Measurements from ENCODE around the gene C20orf144. TPM values are rescaled to one million over a fixed set of nuclear protein-coding genes. Genes with fewer than 3 reads are reported as not detected.
A peak's percentile ranks its signal among the peaks of the same experiment; 100 is the strongest.

C20orf144 gene
- polyA plus RNA-seq, 1 donor from 2014 or later, result not detected

DNA sequence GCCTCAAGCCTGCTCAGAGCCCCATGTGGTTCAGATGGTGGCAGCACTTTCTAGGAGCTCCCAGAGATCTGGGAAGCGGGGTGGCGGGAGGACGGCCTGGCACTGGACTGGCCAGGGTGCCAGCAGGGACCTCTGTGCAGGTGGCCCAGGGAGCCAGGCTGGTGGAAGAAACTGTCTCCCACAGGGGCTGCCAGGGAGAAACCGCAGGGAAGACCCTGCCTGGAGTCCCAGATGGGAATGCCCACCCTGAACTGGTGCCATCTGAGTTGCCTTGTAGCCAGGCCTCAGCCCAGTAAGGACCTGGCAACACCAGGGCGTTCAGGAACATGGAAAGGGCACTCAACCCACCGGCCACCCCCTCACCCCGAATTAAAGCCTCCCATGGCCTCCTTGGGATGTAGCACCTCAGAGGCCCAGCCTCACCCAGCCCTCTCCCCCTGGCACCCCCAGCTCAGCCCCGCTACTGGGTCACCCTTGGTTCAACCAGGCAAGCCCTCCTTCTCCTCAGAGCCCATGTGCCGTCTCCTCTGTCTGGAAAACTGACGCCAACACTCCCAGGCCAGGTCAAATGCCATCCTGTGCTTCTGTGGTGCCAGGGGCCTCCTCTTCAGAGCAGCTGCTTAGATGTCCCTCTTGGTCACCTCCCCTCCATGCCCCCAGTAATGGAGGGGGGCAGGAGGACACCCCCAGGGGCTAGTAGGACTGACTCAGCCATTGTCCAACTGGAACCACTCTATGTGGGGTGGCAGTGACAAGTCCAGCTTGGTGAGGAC is 5.9 kb upstream of the C20orf144 start:
- Mint-ChIP-seq H3K36me3 (no peaks in the 10 kb centered on the region), H3K4me3 (no peak overlapping the region), H3K9me3 (no peaks in the 10 kb centered on the region), H3K4me1 (peaks cover 0 to 12% (median 10%) of the 10 kb centered on the region in 3 donors), H3K27ac (no peak overlapping the region), H3K27me3 (no peaks in the 10 kb centered on the region)

DNA sequence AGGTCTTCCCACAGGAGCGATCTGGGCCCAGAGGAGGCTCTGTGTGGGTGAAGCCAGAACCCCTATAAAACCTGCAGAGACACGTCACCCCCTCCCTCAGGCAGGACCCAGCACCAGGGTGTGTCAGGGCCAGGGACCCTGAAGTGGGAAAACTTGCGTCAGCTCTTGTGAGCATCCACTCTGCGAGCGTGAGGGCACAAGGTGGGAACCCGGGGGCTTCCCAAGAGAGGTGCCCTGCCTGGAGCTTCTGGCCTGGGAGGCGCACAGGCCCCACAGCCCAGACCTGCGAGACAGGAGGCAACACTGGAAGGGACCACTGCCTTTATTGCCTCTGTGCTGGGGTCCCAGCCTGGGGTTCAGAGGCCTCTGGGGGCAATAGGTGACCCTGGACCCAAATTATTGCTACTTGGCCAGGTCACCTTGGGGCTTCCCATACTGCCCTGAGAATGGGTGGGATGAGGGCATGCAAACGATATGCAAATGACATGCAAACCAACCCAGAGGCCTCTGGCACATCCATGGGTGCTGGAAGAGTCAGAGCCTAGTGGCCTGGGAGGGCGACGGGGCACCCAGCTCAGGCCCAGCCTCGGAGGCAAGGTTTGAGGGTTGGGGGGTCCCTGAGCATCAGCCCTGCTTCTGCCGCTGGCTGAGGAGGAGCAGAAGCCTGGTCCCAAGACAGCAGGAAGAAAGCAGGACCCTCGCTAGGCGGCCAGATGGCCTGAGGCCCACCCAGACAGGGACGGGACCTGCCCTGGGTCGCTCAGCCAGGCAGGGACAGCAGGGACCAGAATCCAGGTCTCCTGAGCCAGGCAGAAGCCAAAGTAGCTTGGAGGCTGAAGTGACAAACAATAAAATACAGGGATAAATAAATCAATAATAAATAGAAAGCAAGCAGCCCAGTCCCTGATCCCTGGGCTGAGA is 5.1 kb upstream of the C20orf144 start:
- no peaks in the 10 kb centered on the region for H3K36me3 Mint-ChIP-seq
- no peak overlapping the region for H3K4me3 Mint-ChIP-seq
- no peak overlapping the region for H3K27ac Mint-ChIP-seq
- H3K4me1 Mint-ChIP-seq, result peaks cover 0 to 11% (median 9%) of the 10 kb centered on the region in 3 donors
- no peaks in the 10 kb centered on the region for H3K27me3 Mint-ChIP-seq
- H3K9me3 Mint-ChIP-seq, result no peaks in the 10 kb centered on the region

- Mint-ChIP-seq H3K4me3 (no peak overlapping the region), H3K9me3 (no peaks in the 10 kb centered on the region), H3K27ac (no peak overlapping the region), H3K27me3 (peaks cover under 1% of the 10 kb centered on the region), H3K4me1 (peaks cover 0 to 9% (median 6%) of the 10 kb centered on the region in 3 donors), H3K36me3 (no peaks in the 10 kb centered on the region)
Observed at GRCh38 chr20:33657704-33658095, 4.4 kb upstream of the C20orf144 start.

GRCh38 chr20:33658510-33658909 is 3.6 kb upstream of the C20orf144 start:
- no peak overlapping the region for H3K27ac Mint-ChIP-seq
- no peak overlapping the region for H3K4me3 Mint-ChIP-seq
- H3K36me3 Mint-ChIP-seq, result no peaks in the 10 kb centered on the region
- H3K27me3 Mint-ChIP-seq, result peaks cover 2% of the 10 kb centered on the region
- H3K4me1 Mint-ChIP-seq, result peaks cover 0 to 6% (median 3%) of the 10 kb centered on the region in 3 donors
- no peaks in the 10 kb centered on the region for H3K9me3 Mint-ChIP-seq

DNA sequence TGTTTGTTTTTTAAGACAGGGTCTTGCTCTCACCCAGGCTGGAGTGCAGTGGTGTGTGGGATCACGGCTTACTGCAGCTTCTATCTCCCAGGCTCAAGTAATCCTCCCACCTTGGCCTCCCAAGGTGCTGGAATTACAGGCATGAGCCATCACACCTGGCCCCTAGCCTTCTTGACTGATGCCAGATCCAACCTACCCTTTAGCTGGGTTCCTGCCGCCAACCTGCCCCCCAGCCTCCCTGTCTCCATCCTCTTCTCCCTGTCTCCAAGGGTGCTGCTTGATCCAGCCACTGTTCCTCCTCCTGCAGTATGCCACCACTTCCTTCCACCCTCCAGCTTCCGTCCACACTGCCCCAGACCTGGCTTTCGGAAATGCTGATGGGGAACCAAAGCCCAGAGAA is 3.2 kb upstream of the C20orf144 start:
- Mint-ChIP-seq H3K27me3 (peaks cover 2% of the 10 kb centered on the region), H3K27ac (no peak overlapping the region), H3K9me3 (no peaks in the 10 kb centered on the region), H3K36me3 (no peaks in the 10 kb centered on the region), H3K4me3 (no peak overlapping the region), H3K4me1 (peaks cover 0 to 9% (median 3%) of the 10 kb centered on the region in 3 donors)

DNA sequence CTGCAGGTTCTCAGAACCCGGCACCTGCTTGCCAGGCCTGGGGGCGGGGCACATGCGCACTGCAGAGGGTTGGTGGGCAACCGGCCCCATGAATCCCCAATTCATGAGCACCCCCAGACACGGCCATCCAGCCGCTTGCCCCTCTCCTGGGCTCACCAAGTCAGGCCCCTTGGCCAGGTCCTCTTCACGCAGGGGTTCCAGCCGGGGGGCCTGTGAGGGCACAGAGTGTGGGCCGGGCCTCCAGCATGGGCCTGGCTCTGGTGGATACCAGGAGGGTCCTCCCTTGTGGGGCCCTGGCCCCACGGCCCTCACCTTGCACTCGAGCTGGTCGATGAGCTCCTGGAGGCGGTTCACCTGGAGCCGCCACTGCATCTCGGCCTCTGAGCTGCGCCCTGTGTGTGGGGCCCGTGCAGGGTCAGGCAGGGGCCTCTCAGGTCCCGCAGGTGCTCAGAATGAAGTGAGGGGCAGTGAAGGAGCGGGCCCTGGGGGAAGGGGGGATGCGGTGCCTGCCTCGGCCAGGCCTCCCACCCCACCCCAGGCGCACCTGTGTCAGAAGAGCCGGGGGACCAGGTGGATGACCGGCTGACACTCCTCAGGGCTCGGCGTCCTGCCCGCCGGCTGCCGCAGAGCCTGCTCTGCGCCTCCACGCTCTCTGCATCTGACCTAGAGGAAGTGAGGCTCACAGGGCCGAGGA is 2.6 kb upstream of the C20orf144 start:
- no peak overlapping the region for H3K27ac Mint-ChIP-seq
- H3K9me3 Mint-ChIP-seq, result no peaks in the 10 kb centered on the region
- H3K27me3 Mint-ChIP-seq, result peaks cover 2% of the 10 kb centered on the region
- no peaks in the 10 kb centered on the region for H3K36me3 Mint-ChIP-seq
- peaks cover 3 to 11% (median 6%) of the 10 kb centered on the region in 3 donors for H3K4me1 Mint-ChIP-seq
- no peak overlapping the region for H3K4me3 Mint-ChIP-seq

- Mint-ChIP-seq H3K27me3 (peaks cover 2% of the 10 kb centered on the region), H3K9me3 (no peaks in the 10 kb centered on the region), H3K4me1 (peaks cover 6 to 14% (median 11%) of the 10 kb centered on the region in 3 donors), H3K27ac (no peak overlapping the region), H3K4me3 (no peak overlapping the region), H3K36me3 (no peaks in the 10 kb centered on the region)
Observed at GRCh38 chr20:33660035-33660684, 2.0 kb upstream of the C20orf144 start.

DNA sequence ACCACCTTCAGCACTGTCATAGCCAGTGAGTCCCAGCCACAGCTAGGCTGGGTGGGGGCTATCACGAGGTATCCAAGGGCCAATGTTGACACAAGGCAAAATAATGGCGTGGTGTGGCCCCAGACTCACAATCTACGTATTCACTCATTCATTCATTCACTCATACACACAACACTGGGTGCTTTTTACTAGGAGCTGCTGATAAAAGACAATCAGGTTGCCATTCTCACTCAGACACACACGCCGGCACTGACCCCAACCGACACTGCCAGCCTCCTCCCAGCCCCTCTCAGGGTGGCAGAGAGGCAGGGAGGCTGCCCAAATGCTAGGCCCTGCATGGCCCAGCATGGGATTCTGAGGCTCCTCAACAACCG is 1.5 kb upstream of the C20orf144 start:
- Mint-ChIP-seq H3K4me1 (peaks cover 6 to 18% (median 11%) of the 10 kb centered on the region in 3 donors), H3K9me3 (no peaks in the 10 kb centered on the region), H3K27ac (no peak overlapping the region), H3K4me3 (peak overlapping the region in 1 of 4 donors; percentile 94), H3K36me3 (no peaks in the 10 kb centered on the region), H3K27me3 (peaks cover 2% of the 10 kb centered on the region)

DNA sequence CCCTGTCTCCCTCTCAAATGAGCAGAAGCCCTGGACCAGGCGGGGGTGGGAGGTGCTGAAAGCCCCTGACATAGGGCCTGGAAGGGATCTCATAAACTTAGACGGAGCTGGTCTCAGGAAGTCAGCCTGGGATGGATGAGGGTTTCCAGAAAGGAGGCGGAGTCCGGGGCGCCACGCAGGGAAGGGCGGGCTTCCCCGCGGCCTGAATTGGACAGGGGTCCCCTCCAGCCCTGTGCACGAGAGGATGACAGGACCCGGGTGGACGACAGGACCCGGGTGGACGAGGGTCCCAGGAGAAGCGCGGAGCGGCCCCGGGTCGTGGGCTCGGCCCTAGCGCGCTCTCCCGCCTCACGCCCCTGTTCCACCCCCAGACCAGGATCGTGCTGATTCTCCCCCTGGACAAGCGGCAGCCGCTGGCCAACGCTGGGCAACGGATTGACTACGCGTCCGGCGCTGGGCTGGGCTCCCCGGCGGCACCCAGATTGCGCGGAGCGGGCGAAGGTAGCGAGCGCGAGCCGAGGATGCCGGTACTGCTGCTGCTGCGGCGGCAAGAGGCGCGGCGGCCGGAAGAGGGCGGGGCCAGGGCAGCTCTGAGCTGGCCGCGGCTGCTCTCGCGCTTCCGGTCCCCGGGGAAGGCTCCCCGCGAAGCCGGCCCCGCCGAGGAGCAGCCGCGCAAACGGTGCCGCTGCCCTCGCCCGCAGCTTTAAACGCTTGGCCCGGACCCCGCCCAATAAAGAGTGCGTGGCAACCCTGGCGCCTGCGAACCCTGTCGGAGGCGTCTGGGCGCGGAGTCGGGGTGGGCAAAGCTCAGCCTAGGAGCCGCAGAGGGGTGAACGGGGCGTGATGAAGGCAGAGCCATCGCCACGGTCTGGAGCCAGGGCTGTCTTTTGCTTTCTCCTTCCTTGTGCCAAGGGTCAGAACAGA is 1.3 kb downstream of the C20orf144 start:
- H3K27ac Mint-ChIP-seq, result peak overlapping the region; percentile 59 to 89 (median 63)
- H3K27me3 Mint-ChIP-seq, result peaks cover 2% of the 10 kb centered on the region
- peaks cover 13 to 23% (median 20%) of the 10 kb centered on the region in 3 donors for H3K4me1 Mint-ChIP-seq
- H3K36me3 Mint-ChIP-seq, result no peaks in the 10 kb centered on the region
- H3K9me3 Mint-ChIP-seq, result no peaks in the 10 kb centered on the region
- H3K4me3 Mint-ChIP-seq, result peak overlapping the region; percentile 84 to 94 (median 92)

- Mint-ChIP-seq H3K4me3 (peak overlapping the region; percentile 84 to 94 (median 92)), H3K36me3 (no peaks in the 10 kb centered on the region), H3K27me3 (peaks cover 2% of the 10 kb centered on the region), H3K4me1 (peaks cover 13 to 26% (median 24%) of the 10 kb centered on the region in 3 donors), H3K9me3 (no peaks in the 10 kb centered on the region), H3K27ac (peak overlapping the region; percentile 44 to 89 (median 60))
Observed at GRCh38 chr20:33664085-33664761, 2.1 kb downstream of the C20orf144 start.

- Mint-ChIP-seq H3K9me3 (no peaks in the 10 kb centered on the region), H3K27ac (peak overlapping the region; percentile 44 to 89 (median 60)), H3K4me3 (peak overlapping the region; percentile 84 to 94 (median 92)), H3K27me3 (peaks cover 2% of the 10 kb centered on the region), H3K4me1 (peaks cover 13 to 26% (median 24%) of the 10 kb centered on the region in 3 donors), H3K36me3 (no peaks in the 10 kb centered on the region)
Observed at GRCh38 chr20:33664762-33665144, 2.6 kb downstream of the C20orf144 start.

- H3K36me3 Mint-ChIP-seq, result no peaks in the 10 kb centered on the region
- peak within 1 kb of the TSS; percentile 92 to 95 (median 94) for H3K4me3 Mint-ChIP-seq
- H3K27me3 Mint-ChIP-seq, result peaks cover 2% of the 10 kb centered on the region
- peak within 1 kb of the TSS; percentile 64 to 96 (median 94) for H3K27ac Mint-ChIP-seq
- H3K4me1 Mint-ChIP-seq, result peaks cover 13 to 28% (median 24%) of the 10 kb centered on the region in 3 donors
- no peaks in the 10 kb centered on the region for H3K9me3 Mint-ChIP-seq
Observed at GRCh38 chr20:33666293-33667244, 4.4 kb downstream of the C20orf144 start, which contains the start of gene ACTL10. ACTL10 (plus strand) TSS chr20:33666943; CDS start chr20:33667498, 555 bp downstream.
